DND-41 (cell line): ENCODE data around the gene RNASEH2A.

Experiments
- EZH2 ChIP-seq: IDR thresholded peaks from 3 replicates; pipeline ENCODE4 v1.6.1; 2012; ENCODE audit warnings: borderline replicate concordance, low read depth, mild to moderate bottlenecking, moderate library complexity, low read length, inconsistent platforms; ENCODE audit not compliant: severe bottlenecking
- TF ChIP-seq, protein P1 (sequence below): IDR thresholded peaks from 2 replicates; pipeline ENCODE4 v1.5.1; 2012; ENCODE audit warnings: borderline replicate concordance, low read length, moderate library complexity, mild to moderate bottlenecking; ENCODE audit not compliant: poor library complexity, severe bottlenecking; ENCODE audit errors: extremely low read depth

DNA sequence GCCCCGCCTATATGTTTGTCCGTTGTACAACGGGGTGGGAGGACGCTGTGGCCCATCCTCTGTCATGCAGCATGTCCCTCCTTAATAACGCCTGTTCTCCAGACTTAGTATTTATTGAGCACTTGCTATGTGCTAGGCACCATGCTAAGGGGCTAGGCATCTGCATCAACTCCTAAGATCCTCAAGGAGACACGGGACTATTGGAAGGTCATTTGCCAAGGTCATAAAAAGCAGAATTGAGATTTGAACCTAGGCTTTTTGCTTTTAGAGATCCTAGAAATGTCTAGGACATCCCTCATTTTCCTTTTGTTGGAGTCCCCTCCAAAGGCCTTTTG lies 30.1 kb downstream of the RNASEH2A start:
- TF ChIP-seq, protein P1, sequence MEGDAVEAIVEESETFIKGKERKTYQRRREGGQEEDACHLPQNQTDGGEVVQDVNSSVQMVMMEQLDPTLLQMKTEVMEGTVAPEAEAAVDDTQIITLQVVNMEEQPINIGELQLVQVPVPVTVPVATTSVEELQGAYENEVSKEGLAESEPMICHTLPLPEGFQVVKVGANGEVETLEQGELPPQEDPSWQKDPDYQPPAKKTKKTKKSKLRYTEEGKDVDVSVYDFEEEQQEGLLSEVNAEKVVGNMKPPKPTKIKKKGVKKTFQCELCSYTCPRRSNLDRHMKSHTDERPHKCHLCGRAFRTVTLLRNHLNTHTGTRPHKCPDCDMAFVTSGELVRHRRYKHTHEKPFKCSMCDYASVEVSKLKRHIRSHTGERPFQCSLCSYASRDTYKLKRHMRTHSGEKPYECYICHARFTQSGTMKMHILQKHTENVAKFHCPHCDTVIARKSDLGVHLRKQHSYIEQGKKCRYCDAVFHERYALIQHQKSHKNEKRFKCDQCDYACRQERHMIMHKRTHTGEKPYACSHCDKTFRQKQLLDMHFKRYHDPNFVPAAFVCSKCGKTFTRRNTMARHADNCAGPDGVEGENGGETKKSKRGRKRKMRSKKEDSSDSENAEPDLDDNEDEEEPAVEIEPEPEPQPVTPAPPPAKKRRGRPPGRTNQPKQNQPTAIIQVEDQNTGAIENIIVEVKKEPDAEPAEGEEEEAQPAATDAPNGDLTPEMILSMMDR, result no peak
- TF ChIP-seq EZH2, result no peak
